ENCODE results near the gene PPP2R2B.

PPP2R2B gene

DNA sequence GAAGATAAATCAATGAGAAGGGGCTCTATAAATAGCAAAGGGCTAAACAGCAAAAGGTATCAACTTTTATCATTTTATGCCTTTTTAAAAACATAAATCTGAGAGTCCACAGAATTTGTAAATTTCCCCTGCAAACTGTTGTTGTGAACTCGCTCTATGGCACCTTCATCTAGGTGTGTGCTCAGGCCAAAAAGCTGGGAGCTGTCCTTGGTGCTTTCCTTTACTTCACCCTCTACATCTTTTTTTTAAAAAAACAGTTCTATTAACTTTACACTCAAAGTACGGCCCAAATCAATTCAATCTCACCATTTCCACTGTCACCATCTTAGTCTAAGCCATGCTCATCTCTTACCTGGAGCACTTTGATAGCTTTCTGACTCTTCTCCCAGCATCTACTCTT, 254.4 kb downstream of the PPP2R2B start:
- TF ChIP-seq FOXM1 (IDR thresholded peaks at IDR 0.05; ENCODE audit: borderline replicate concordance, low read depth) (no peak), CREB1 (IDR thresholded peaks at IDR 0.05; ENCODE audit: low read depth) (no peak)
- TF ChIP-seq, protein P1, sequence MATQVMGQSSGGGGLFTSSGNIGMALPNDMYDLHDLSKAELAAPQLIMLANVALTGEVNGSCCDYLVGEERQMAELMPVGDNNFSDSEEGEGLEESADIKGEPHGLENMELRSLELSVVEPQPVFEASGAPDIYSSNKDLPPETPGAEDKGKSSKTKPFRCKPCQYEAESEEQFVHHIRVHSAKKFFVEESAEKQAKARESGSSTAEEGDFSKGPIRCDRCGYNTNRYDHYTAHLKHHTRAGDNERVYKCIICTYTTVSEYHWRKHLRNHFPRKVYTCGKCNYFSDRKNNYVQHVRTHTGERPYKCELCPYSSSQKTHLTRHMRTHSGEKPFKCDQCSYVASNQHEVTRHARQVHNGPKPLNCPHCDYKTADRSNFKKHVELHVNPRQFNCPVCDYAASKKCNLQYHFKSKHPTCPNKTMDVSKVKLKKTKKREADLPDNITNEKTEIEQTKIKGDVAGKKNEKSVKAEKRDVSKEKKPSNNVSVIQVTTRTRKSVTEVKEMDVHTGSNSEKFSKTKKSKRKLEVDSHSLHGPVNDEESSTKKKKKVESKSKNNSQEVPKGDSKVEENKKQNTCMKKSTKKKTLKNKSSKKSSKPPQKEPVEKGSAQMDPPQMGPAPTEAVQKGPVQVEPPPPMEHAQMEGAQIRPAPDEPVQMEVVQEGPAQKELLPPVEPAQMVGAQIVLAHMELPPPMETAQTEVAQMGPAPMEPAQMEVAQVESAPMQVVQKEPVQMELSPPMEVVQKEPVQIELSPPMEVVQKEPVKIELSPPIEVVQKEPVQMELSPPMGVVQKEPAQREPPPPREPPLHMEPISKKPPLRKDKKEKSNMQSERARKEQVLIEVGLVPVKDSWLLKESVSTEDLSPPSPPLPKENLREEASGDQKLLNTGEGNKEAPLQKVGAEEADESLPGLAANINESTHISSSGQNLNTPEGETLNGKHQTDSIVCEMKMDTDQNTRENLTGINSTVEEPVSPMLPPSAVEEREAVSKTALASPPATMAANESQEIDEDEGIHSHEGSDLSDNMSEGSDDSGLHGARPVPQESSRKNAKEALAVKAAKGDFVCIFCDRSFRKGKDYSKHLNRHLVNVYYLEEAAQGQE (IDR thresholded peaks at IDR 0.05; ENCODE audit: low read depth): peak; percentile 84

GRCh38 chr5:146623666-146624065, 254.9 kb downstream of the PPP2R2B start:
- TF ChIP-seq EGR1 (IDR thresholded peaks at IDR 0.05) (no peak), RAD21 (IDR thresholded peaks at IDR 0.05; ENCODE audit: low read depth) (no peak), MAX (IDR thresholded peaks at IDR 0.05) (no peak), ZBTB7A (IDR thresholded peaks at IDR 0.05; ENCODE audit: low read depth) (no peak), EP300 (IDR thresholded peaks at IDR 0.05; ENCODE audit: borderline replicate concordance) (no peak), FOXM1 (IDR thresholded peaks at IDR 0.05; ENCODE audit: borderline replicate concordance, low read depth) (no peak), NFIC (IDR thresholded peaks at IDR 0.05) (no peak), TEAD4 (IDR thresholded peaks at IDR 0.05) (no peak)
- TF ChIP-seq, protein P1 (IDR thresholded peaks at IDR 0.05; ENCODE audit: low read depth): no peak
- TF ChIP-seq, protein P2, sequence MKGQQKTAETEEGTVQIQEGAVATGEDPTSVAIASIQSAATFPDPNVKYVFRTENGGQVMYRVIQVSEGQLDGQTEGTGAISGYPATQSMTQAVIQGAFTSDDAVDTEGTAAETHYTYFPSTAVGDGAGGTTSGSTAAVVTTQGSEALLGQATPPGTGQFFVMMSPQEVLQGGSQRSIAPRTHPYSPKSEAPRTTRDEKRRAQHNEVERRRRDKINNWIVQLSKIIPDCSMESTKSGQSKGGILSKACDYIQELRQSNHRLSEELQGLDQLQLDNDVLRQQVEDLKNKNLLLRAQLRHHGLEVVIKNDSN (IDR thresholded peaks at IDR 0.05): no peak

DNA sequence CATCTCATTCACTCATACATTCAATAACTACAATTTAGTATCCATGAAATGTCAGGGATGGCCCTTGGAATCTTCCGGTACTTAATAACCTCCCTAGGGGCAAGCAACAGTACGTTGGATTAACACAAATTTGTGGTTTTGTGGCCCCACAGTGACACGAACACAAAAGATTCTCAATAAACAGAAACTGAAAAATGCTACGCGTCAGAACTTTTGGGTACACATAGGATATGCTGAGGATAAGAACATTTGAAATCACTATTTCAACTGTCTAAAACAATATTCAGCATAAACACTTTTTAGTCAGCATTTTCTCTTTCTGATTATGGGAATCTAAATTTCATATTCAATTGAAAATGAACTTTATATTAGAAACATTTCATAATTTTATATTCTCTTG, 255.5 kb downstream of the PPP2R2B start:
- no peak for TF ChIP-seq FOXM1 (IDR thresholded peaks at IDR 0.05; ENCODE audit: borderline replicate concordance, low read depth)
- no peak for TF ChIP-seq RAD21 (IDR thresholded peaks at IDR 0.05; ENCODE audit: low read depth)
- TF ChIP-seq TAF1 (IDR thresholded peaks at IDR 0.05; ENCODE audit: low read depth): no peak
- no peak for TF ChIP-seq EGR1 (IDR thresholded peaks at IDR 0.05)
- TF ChIP-seq EP300 (IDR thresholded peaks at IDR 0.05; ENCODE audit: borderline replicate concordance): no peak
- no peak for TF ChIP-seq TCF12 (IDR thresholded peaks at IDR 0.05; ENCODE audit: low read depth)
- no peak for TF ChIP-seq YY1 (IDR thresholded peaks at IDR 0.05; ENCODE audit: low read depth)
- TF ChIP-seq CEBPB (IDR thresholded peaks at IDR 0.05): no peak
- TF ChIP-seq TEAD4 (IDR thresholded peaks at IDR 0.05): no peak
- TF ChIP-seq, protein P2 (IDR thresholded peaks at IDR 0.05): no peak
- TF ChIP-seq, protein P1 (IDR thresholded peaks at IDR 0.05; ENCODE audit: low read depth): no peak
- no peak for TF ChIP-seq CREB1 (IDR thresholded peaks at IDR 0.05; ENCODE audit: low read depth)
- TF ChIP-seq MAX (IDR thresholded peaks at IDR 0.05): no peak
- no peak for TF ChIP-seq ZBTB7A (IDR thresholded peaks at IDR 0.05; ENCODE audit: low read depth)

DNA sequence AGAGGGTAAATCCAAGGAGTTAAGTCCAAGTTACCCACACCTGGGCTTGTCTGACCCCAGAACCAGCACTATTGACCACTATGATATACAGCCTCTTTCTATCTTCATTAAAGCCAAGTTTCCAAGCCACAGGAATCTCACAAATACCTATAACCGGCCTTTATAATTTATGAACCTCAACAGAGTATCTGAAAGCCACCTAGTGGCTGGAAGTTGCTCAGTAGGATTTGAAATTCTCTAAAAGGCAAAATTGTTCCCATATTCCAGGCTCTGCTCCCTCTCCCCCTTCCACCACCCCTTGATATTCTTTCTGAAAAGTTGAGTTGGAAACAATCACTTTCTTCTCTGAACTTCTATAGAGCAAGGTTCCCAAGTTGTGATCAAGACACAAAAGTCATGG, 256.2 kb downstream of the PPP2R2B start:
- TF ChIP-seq CEBPB (IDR thresholded peaks at IDR 0.05) (no peak), ZBTB7A (IDR thresholded peaks at IDR 0.05; ENCODE audit: low read depth) (no peak), NFIC (IDR thresholded peaks at IDR 0.05) (no peak), TEAD4 (IDR thresholded peaks at IDR 0.05) (no peak), RAD21 (IDR thresholded peaks at IDR 0.05; ENCODE audit: low read depth) (no peak), EGR1 (IDR thresholded peaks at IDR 0.05) (no peak), YY1 (IDR thresholded peaks at IDR 0.05; ENCODE audit: low read depth) (no peak), CREB1 (IDR thresholded peaks at IDR 0.05; ENCODE audit: low read depth) (no peak), EP300 (IDR thresholded peaks at IDR 0.05; ENCODE audit: borderline replicate concordance) (no peak), FOXM1 (IDR thresholded peaks at IDR 0.05; ENCODE audit: borderline replicate concordance, low read depth) (no peak), MAX (IDR thresholded peaks at IDR 0.05) (no peak), TAF1 (IDR thresholded peaks at IDR 0.05; ENCODE audit: low read depth) (no peak)
- TF ChIP-seq, protein P1 (IDR thresholded peaks at IDR 0.05; ENCODE audit: low read depth): no peak
- TF ChIP-seq, protein P2 (IDR thresholded peaks at IDR 0.05): no peak
